Caco-2 (cell line): Measurements from ENCODE around the gene KLHDC9. TPM values are rescaled to one million over a fixed set of nuclear protein-coding genes. Genes with fewer than 3 reads are reported as not detected.

ENCODE experiments used
- BruUV-seq: library from RNA; stranded (reverse); fragments of 400-500 nt; replicated peaks from 2 replicates; lab custom pipeline; 2021; lab: Mats Ljungman, UMichigan
- CTCF ChIA-PET: fragments of 300-600 bp; sonication (Branson Sonifier 250); formaldehyde crosslinking; loops from one replicate; lab custom pipeline; 2022; ENCODE audit warnings: antibody characterized with exemption; lab: Charles Lee
- POLR2A ChIA-PET: fragments of 300-600 bp; sonication (Branson Sonifier 250); formaldehyde crosslinking; loops from one replicate; lab custom pipeline; 2022; ENCODE audit warnings: antibody characterized with exemption; lab: Charles Lee
- DNase-seq, 2 experiments: peaks; one replicate each; pipeline versions ENCODE4 v3.0.0 to v3.0.0-alpha.2; 2020 to 2022
- H3K27me3 ChIP-seq: replicated peaks from 2 replicates; pipeline ENCODE4 v1.6.0; 2011; ENCODE audit warnings: low read length; ENCODE audit not compliant: control insufficient read depth, insufficient read depth
- H3K36me3 ChIP-seq: 2 replicates; pipeline ENCODE4 v1.5.1; 2011; ENCODE audit warnings: low read length; ENCODE audit not compliant: control insufficient read depth, insufficient read depth
- H3K4me1 ChIP-seq: fragments of 250-450 bp; sonication (Bioruptor Pico); 2 replicates; pipeline ENCODE4 v1.5.1; 2020; ENCODE audit warnings: mild to moderate bottlenecking
- H3K4me3 ChIP-seq: 2 replicates; pipeline ENCODE4 v1.5.1; 2011; ENCODE audit warnings: low read depth, mild to moderate bottlenecking, control low read depth, low read length
- H3K9me3 ChIP-seq: fragments of 250-450 bp; sonication (Bioruptor Pico); 2 replicates; pipeline ENCODE4 v1.5.1; 2020; ENCODE audit warnings: mild to moderate bottlenecking, moderate library complexity
- H3K27ac Mint-ChIP-seq: one replicate; pipeline ENCODE4 v1.8.0; 2022; ENCODE audit warnings: mixed read lengths; ENCODE audit not compliant: unreplicated experiment
- H3K27me3 Mint-ChIP-seq: one replicate; pipeline ENCODE4 v1.8.0; 2022; ENCODE audit warnings: mixed read lengths; ENCODE audit not compliant: insufficient read depth, unreplicated experiment
- H3K36me3 Mint-ChIP-seq: one replicate; pipeline ENCODE4 v1.8.0; 2022; ENCODE audit warnings: mild to moderate bottlenecking, mixed read lengths; ENCODE audit not compliant: insufficient read depth, unreplicated experiment
- H3K4me1 Mint-ChIP-seq: one replicate; pipeline ENCODE4 v1.8.0; 2022; ENCODE audit warnings: low read depth, mixed read lengths; ENCODE audit not compliant: unreplicated experiment
- H3K4me3 Mint-ChIP-seq: one replicate; pipeline ENCODE4 v1.8.0; 2022; ENCODE audit warnings: mild to moderate bottlenecking, moderate library complexity, mixed read lengths; ENCODE audit not compliant: unreplicated experiment
- H3K9me3 Mint-ChIP-seq: one replicate; pipeline ENCODE4 v1.8.0; 2022; ENCODE audit warnings: mixed read lengths; ENCODE audit not compliant: unreplicated experiment
- intact Hi-C: fragments of 100-400 bp; cut with micrococcal nuclease; formaldehyde crosslinking; loops from one replicate; pipeline ENCODE4 v1.10.0; 2022; ENCODE audit not compliant: unreplicated experiment
- total RNA-seq: library from RNA; stranded (reverse); gene quantifications from 2 replicates; pipeline ENCODE4 v1.2.3, GENCODE V29; 2022
- TF ChIP-seq, protein P1 (sequence below), 2 experiments: fragments of 200-600 bp in 1 of 2; IDR thresholded peaks; 1 replicate in 1 of 2; 2 replicates in 1 of 2; pipeline versions ENCODE4 v1.5.1 to v1.8.0; 2011 to 2022; ENCODE audit warnings: antibody characterized with exemption in 1 of 2, control low read depth in 1 of 2, inconsistent platforms in 1 of 2, low read depth in 1 of 2, low read length in 1 of 2, mild to moderate bottlenecking in 1 of 2, moderate library complexity in 1 of 2; ENCODE audit not compliant: insufficient read depth in 1 of 2, severe bottlenecking in 1 of 2, unreplicated experiment in 1 of 2

Gene KLHDC9
- total RNA-seq, 1 experiment from 2014 or later, result 2.0 TPM

- POLR2A ChIA-PET, result interaction anchor here (0.5 to 1.8 kb wide), 5 partner anchors 15 to 97 kb away, joined by 3 to 16 read pairs (median 7); partner anchors contain the start of genes DEDD, F11R, UFC1 and USF1
- Mint-ChIP-seq H3K4me3 (peak within 1 kb of the TSS; percentile 99), H3K27ac (peak within 1 kb of the TSS; percentile 96), H3K36me3 (peaks cover 53% of the 10 kb centered on the region), H3K27me3 (no peaks in the 10 kb centered on the region), H3K4me1 (peaks cover 13% of the 10 kb centered on the region), H3K9me3 (no peaks in the 10 kb centered on the region)
- Histone ChIP-seq H3K4me1 (peaks cover 17% of the 10 kb centered on the region), H3K27me3 (no peaks in the 10 kb centered on the region), H3K9me3 (no peaks in the 10 kb centered on the region), H3K4me3 (peak within 1 kb of the TSS; percentile 91), H3K36me3 (peaks cover 5% of the 10 kb centered on the region; the same call in 1 of the 2 replicates)
- intact Hi-C loops, result loop anchor here (5.0 kb wide), 1 partner anchor 59 kb away; the partner anchor contains the start of gene B4GALT3
- peak; percentile 91 to 92 for DNase-seq
- TF ChIP-seq, protein P1, sequence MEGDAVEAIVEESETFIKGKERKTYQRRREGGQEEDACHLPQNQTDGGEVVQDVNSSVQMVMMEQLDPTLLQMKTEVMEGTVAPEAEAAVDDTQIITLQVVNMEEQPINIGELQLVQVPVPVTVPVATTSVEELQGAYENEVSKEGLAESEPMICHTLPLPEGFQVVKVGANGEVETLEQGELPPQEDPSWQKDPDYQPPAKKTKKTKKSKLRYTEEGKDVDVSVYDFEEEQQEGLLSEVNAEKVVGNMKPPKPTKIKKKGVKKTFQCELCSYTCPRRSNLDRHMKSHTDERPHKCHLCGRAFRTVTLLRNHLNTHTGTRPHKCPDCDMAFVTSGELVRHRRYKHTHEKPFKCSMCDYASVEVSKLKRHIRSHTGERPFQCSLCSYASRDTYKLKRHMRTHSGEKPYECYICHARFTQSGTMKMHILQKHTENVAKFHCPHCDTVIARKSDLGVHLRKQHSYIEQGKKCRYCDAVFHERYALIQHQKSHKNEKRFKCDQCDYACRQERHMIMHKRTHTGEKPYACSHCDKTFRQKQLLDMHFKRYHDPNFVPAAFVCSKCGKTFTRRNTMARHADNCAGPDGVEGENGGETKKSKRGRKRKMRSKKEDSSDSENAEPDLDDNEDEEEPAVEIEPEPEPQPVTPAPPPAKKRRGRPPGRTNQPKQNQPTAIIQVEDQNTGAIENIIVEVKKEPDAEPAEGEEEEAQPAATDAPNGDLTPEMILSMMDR (IDR thresholded peaks at IDR 0.05; ENCODE audit: insufficient read depth in 1 of 2, low read depth in 1 of 2, low read length in 1 of 2, severe bottlenecking in 1 of 2, unreplicated experiment in 1 of 2), result no peak
- CTCF ChIA-PET, result interaction anchor here (0.6 to 1.4 kb wide), 5 partner anchors 14 to 272 kb away, joined by 3 to 6 read pairs (median 3); partner anchors contain the start of genes DEDD and ITLN2
- no TSS peak for BruUV-seq
These were observed 19.8 kb downstream of the KLHDC9 start, which contains the start of the genes NIT1 and PFDN2 for GRCh38 chr1:161117759-161118581. TSS of gene NIT1 (plus strand) at chr1:161118105. CDS start at chr1:161118177, 72 bp downstream. TSS of gene PFDN2 (minus strand) at chr1:161118037. CDS start at chr1:161118026, 11 bp downstream.

- no peaks in the 10 kb centered on the region for H3K9me3 Mint-ChIP-seq
- ChIA-PET POLR2A (no interaction called here), CTCF (interaction anchor here (1.0 kb wide), 1 partner anchor 98 kb away, joined by 3 read pairs; no protein-coding TSS in a partner anchor)
- TF ChIP-seq, protein P1 (IDR thresholded peaks at IDR 0.05; ENCODE audit: insufficient read depth in 1 of 2, low read depth in 1 of 2, low read length in 1 of 2, severe bottlenecking in 1 of 2, unreplicated experiment in 1 of 2), result peak; percentile 15 to 47
- H3K4me3 Mint-ChIP-seq, result peak overlapping the region; percentile 99
- intact Hi-C loops, result loop anchor here (1.0 to 5.0 kb wide), 2 partner anchors 13 to 58 kb away; partner anchors contain the start of genes B4GALT3 and DEDD
- no TSS peak for BruUV-seq
- Histone ChIP-seq H3K4me1 (peaks cover 17% of the 10 kb centered on the region), H3K36me3 (peaks cover 6% of the 10 kb centered on the region), H3K4me3 (peak overlapping the region; percentile 91), H3K27me3 (no peaks in the 10 kb centered on the region), H3K9me3 (no peaks in the 10 kb centered on the region)
- peak; percentile 52 to 54 for DNase-seq
- H3K4me1 Mint-ChIP-seq, result peaks cover 13% of the 10 kb centered on the region
- peaks cover 61% of the 10 kb centered on the region for H3K36me3 Mint-ChIP-seq
- peak overlapping the region; percentile 96 for H3K27ac Mint-ChIP-seq
- no peaks in the 10 kb centered on the region for H3K27me3 Mint-ChIP-seq
These were observed 21.1 kb downstream of the KLHDC9 start for GRCh38 chr1:161119092-161119903.
